Lower lobe of right lung (tissue), 2 donors: ENCODE results near the gene ABR. TPM values are rescaled to one million over a fixed set of nuclear protein-coding genes. Genes with fewer than 3 reads are reported as not detected.

ENCODE experiments used
- ATAC-seq, 2 donors: fragments of 200-7000 bp; cut with Tn5 transposase; one replicate each; pipeline ENCODE4 v1.9.1; 2020 to 2022; ENCODE audit warnings: mild to moderate bottlenecking in 2 of 2, moderate library complexity in 2 of 2
- DNase-seq: peaks from one replicate; pipeline ENCODE4 v3.0.0-alpha.2; 2020
- H3K27ac ChIP-seq: fragments of 200-600 bp; one replicate; pipeline ENCODE4 v1.8.0; 2022
- H3K27me3 ChIP-seq: fragments of 200-600 bp; one replicate; pipeline ENCODE4 v1.8.0; 2022; ENCODE audit warnings: low read depth
- H3K36me3 ChIP-seq: fragments of 200-600 bp; one replicate; pipeline ENCODE4 v1.8.0; 2022; ENCODE audit warnings: mild to moderate bottlenecking
- H3K4me1 ChIP-seq: fragments of 200-600 bp; one replicate; pipeline ENCODE4 v1.8.0; 2022
- H3K4me3 ChIP-seq: fragments of 200-600 bp; one replicate; pipeline ENCODE4 v1.8.0; 2022; ENCODE audit warnings: mild to moderate bottlenecking
- H3K9me3 ChIP-seq: fragments of 200-600 bp; one replicate; pipeline ENCODE4 v1.8.0; 2022
- intact Hi-C: fragments of 100-400 bp; cut with DNase I; formaldehyde crosslinking; loops from one replicate; pipeline ENCODE4 v1.11.0; 2022
- total RNA-seq: library from RNA; stranded (reverse); fragmentation: NEBNext Ultra II Directional; extraction: Animal tissue kit (Norgen Biotek cat#: 25700); gene quantifications from one replicate; pipeline ENCODE4 v1.2.1, GENCODE V29; 2021
- TF ChIP-seq, protein P1 (sequence below): fragments of 200-600 bp; IDR thresholded peaks from one replicate; pipeline ENCODE4 v1.8.0; 2022; ENCODE audit warnings: antibody characterized with exemption, mild to moderate bottlenecking
- donor health status: DM: no; HTN: yes; CAD: no; lungs with severe emphysema.

The ABR gene
- total RNA-seq, 1 donor from 2014 or later = 212 TPM

DNA sequence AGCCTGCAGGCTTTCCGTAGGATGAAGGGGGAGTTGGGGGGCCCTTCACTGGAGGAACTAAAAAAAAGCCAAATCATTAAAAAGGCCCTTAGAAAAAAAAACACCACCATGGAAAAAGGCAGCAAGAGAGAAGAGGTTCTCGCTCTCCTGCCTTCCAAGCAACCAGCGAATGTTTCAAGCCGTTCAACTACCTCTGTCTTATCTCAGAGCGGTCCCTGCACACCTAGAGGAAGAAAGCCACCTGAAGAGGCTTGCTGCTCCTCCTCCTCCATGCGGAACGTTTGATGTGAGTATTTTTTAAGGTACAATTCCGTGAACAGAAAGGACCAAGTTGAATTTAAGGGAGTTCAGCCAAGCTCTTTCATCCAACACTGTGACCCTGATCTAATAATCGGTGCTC, 209.4 kb downstream of the ABR start:
- DNase-seq = no peak
- peaks cover 21% of the 10 kb centered on the region for H3K4me1 ChIP-seq
- no peaks in the 10 kb centered on the region for H3K9me3 ChIP-seq
- TF ChIP-seq, protein P1, sequence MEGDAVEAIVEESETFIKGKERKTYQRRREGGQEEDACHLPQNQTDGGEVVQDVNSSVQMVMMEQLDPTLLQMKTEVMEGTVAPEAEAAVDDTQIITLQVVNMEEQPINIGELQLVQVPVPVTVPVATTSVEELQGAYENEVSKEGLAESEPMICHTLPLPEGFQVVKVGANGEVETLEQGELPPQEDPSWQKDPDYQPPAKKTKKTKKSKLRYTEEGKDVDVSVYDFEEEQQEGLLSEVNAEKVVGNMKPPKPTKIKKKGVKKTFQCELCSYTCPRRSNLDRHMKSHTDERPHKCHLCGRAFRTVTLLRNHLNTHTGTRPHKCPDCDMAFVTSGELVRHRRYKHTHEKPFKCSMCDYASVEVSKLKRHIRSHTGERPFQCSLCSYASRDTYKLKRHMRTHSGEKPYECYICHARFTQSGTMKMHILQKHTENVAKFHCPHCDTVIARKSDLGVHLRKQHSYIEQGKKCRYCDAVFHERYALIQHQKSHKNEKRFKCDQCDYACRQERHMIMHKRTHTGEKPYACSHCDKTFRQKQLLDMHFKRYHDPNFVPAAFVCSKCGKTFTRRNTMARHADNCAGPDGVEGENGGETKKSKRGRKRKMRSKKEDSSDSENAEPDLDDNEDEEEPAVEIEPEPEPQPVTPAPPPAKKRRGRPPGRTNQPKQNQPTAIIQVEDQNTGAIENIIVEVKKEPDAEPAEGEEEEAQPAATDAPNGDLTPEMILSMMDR = no peak
- no peaks in the 10 kb centered on the region for H3K36me3 ChIP-seq
- no peak overlapping the region for H3K4me3 ChIP-seq
- H3K27me3 ChIP-seq = no peaks in the 10 kb centered on the region
- H3K27ac ChIP-seq = peak overlapping the region; percentile 54
- intact Hi-C loops = no loop called here
- ATAC-seq = peak in 1 of 2 donors; percentile 41

GRCh38 chr17:969811-970355, 209.9 kb downstream of the ABR start:
- ATAC-seq = peak in 1 of 2 donors; percentile 47
- H3K4me1 ChIP-seq = peaks cover 16% of the 10 kb centered on the region
- intact Hi-C loops = no loop called here
- H3K9me3 ChIP-seq = no peaks in the 10 kb centered on the region
- TF ChIP-seq, protein P1 = no peak
- no peak for DNase-seq
- H3K27ac ChIP-seq = peak overlapping the region; percentile 54
- H3K4me3 ChIP-seq = no peak overlapping the region
- no peaks in the 10 kb centered on the region for H3K27me3 ChIP-seq
- H3K36me3 ChIP-seq = no peaks in the 10 kb centered on the region

DNA sequence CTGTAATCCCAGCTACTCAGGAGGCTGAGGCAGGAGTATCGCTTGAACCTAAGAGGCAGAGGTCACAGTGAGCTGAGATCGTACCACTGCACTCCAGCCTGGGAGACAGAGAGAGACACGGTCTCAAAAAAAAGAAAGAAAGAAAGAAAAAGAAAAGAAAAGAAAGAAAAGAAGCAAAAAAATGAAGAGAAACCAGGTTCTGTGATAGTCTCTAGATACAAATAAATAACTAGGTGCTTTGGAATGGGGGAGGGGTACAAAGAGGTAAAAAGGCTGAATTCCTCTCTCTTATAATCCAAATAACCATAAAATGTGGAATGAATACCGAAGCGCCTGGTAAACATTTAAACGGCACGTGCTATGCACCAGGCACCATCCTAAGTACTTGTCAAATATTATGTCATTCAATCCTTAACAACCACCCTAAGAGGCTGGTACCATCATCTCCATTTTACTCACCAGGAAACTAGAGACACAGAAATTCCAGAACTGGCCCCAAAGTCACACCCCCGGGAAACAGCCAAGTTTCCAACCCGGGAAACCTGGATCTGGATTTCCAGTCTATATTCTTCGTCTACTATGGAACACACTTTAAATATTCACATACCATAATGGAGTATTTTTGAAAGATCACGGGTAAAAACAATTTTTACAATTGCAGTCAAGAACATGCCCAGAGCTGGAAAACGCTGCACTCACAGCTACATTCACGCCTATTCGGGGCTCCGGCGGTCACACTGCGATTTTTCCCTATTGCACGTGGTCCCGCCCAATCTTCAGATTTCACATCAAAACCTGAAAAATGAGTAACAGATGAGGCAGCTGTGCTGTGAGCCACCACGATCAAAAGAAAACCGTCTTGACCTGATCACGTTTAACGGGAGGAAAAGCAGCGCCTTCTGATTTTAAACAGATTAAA, 210.7 kb downstream of the ABR start:
- Histone ChIP-seq H3K4me3 (no peak overlapping the region), H3K4me1 (peaks cover 13% of the 10 kb centered on the region), H3K27me3 (no peaks in the 10 kb centered on the region), H3K36me3 (no peaks in the 10 kb centered on the region), H3K9me3 (no peaks in the 10 kb centered on the region), H3K27ac (peak overlapping the region; percentile 54)
- intact Hi-C loops = no loop called here
- ATAC-seq (peak; percentile 68 to 85), DNase-seq (no peak)
- TF ChIP-seq, protein P1 = no peak

DNA sequence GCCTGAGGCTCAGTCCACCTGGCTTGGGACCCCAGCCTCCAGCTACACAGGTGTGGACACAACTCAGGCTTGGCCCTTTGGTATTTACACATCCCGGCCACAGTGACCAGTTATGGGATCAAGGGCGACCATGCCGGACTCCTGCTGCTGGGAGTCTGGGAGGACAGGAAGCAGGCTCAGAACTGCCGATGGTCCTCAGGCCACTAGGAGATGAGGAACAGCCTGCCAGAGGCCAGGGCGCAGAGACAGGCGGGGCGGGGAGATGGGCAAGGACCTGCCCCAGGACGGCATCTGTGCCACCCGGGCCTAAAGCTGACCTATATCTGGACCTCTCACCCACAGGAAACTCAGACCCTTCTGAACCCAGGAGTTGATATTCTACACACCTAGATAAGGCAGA, 212.7 kb downstream of the ABR start:
- TF ChIP-seq, protein P1 = no peak

GRCh38 chr17:965311-965989, 214.3 kb downstream of the ABR start:
- Histone ChIP-seq H3K36me3 (no peaks in the 10 kb centered on the region), H3K27ac (no peak overlapping the region), H3K9me3 (no peaks in the 10 kb centered on the region), H3K27me3 (no peaks in the 10 kb centered on the region), H3K4me1 (peaks cover 11% of the 10 kb centered on the region), H3K4me3 (no peak overlapping the region)
- intact Hi-C loops = no loop called here
- no peak for ATAC-seq
- TF ChIP-seq, protein P1 = no peak
- no peak for DNase-seq

More for the DNA sequence above, 212.7 kb downstream of the ABR start:
- H3K27me3 ChIP-seq = no peaks in the 10 kb centered on the region
- intact Hi-C loops = no loop called here
- H3K36me3 ChIP-seq = no peaks in the 10 kb centered on the region
- H3K4me1 ChIP-seq = peaks cover 13% of the 10 kb centered on the region
- no peak overlapping the region for H3K4me3 ChIP-seq
- no peak overlapping the region for H3K27ac ChIP-seq
- no peaks in the 10 kb centered on the region for H3K9me3 ChIP-seq
- ATAC-seq (no peak), DNase-seq (no peak)
